Erythroblast (primary cell): ENCODE measurements around the gene PTPN5.

ENCODE experiments used
- DNase-seq, 2 experiments: peaks; one replicate each; lab custom pipeline; 2025; lab: John Stamatoyannopoulos, UW
- GATA1 ChIP-seq: IDR thresholded peaks from 2 replicates; pipeline ENCODE4 v1.6.1; 2011; ENCODE audit warnings: low read depth, mild to moderate bottlenecking, control low read depth, low read length, moderate library complexity
- POLR2A ChIP-seq: IDR thresholded peaks from 2 replicates; pipeline ENCODE4 v1.6.1; 2011; ENCODE audit warnings: mild to moderate bottlenecking, low read length

The PTPN5 gene

DNA sequence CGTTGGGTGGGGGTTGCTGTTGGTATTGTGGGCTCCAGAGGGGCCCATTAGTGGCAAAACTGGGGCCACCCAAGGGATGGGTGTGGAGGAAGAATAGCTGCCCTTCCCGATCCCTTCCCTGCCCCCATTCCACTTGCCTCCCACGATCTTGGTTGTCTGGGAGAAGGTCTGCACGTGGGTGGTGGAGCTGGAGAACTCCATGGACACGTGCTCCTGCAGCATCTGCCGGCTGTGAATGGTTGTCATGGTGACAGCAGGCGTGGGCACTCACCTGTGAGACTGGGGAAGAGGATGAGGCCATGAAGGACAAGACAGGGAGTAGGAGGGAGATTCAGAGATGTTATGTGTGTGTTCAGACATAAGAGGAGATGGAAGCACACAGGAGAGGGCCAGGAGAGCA lies 67.6 kb downstream of the PTPN5 start:
- DNase-seq: no peak
- TF ChIP-seq POLR2A (no peak), GATA1 (no peak)

DNA sequence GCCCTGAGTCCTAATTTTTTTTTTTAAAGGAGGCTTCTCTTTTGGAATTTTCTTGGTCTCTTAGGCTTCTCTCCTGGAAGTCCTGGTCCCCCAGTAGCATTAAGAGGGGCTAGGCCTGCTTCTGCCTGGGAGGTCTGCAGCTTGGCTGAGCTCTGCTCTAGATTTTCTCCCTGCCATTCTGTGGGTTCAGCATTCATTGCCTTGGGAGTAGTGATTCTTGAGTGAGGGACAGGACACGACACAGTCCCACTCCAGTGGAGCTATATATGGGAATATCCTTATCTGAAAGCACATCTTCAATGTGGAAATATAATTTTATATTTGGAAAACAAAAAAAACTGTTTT lies 69.3 kb downstream of the PTPN5 start:
- TF ChIP-seq GATA1 (no peak), POLR2A (no peak)
- DNase-seq: no peak

DNA sequence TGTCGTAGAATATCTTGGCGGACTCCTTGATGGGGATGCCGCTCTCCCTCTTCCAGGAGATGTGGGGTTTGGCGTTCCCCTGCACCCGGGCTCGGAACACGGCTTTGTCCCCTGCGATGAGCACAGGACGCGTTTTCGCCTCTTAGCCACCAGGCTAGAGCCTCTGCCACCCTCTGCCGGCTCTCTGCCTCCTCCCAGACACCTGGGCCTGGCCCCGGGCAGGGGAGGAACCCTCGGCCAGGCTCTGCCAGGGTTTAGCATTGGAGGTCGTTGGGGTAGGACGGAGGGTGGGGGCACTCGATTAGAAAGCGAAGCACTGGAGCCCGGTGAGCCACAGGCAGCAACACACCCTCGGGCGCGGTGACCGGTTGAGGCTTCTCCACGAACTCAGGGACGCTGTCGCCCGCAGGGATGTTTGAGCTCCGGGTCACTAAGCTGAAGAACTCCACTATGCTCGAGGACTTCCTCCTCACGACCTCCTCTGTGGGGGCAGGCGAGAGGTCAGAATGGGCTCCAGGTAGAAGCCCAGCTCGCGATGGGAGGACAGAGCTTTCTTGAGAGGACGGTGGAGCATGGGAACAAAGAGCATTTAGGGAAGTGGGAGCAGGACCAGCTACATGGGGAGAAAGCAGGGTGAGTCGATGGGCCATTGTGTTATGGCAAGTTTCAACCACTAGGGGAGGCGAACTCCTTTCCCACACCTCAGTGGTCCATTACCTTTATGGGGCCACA lies 69.9 kb downstream of the PTPN5 start:
- DNase-seq: peak; percentile 24 to 39
- TF ChIP-seq POLR2A (no peak), GATA1 (no peak)

DNA sequence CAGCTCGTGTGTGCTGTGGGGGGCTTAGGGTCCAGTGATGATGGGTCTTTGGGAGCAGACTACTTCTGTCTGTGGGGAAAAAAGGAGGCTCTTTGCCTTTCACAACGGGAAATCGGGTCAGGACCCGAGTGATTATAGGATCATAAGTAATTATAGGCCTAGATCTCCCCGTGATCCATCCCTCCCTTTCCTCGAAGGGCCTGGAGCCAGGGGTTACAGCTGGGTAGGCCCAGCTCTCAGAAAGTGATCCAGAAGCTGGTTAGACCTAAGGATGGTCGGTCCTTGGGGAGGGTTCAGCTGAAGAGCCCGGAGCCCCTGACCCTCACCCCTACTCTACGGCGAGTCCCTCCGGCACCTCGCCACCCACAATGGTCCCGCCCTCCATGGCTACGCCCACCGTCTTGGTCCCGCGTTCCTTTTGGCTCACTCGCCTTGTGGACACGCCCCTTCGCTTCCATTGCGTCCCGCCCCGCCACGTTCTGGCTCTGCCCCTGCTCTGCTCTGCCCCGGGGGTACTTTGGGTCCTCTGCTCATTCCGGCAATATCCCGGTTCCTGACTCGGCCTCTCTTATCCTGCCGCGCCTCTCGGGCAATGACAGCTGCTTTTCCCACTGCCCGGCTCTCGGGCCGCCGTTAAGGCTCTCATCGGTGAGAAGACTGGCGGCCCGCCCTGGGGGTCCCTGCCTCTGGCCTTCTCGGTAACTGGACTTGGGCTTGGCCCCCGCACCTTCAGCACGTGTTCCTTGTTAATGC lies 70.6 kb downstream of the PTPN5 start:
- DNase-seq: peak; percentile 59 to 65
- TF ChIP-seq GATA1 (no peak), POLR2A (no peak)

DNA sequence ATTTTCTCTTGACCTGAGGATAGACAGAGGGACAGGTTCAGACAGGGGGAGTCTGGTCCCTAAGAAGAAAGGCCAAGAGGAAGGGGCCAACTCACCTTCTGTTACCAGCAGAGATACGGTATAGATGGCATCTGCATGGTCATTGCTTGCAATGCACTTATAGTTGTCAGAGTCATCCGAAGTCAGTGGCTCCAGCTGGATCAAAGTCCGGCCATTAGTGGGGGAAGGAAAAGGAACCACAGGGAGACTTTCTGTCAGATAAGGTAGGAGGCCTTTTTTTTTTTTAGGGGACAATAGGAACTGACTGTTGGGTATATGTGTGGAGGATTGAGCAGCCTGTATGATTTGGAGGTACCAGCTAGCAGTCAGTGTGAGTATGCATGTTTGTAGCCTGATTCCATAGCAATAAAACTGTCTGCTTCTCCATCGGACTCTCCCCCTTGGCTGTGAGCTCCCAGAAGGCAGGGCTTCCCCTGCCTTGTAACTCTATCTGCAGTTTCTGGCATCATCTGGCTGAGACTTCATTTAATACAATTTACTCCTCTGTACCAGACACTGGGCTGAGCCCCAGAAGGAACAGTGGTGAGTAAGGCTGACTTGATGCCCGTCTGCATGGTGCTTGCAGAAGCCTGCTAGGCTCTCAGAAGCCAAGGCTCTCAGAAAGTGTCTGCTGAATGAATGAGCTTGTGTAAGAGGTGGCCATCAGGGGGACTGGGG lies 71.3 kb downstream of the PTPN5 start:
- TF ChIP-seq POLR2A: no peak
- no peak for TF ChIP-seq GATA1
- DNase-seq: no peak

GRCh38 chr11:18715476-18715875 lies 76.1 kb downstream of the PTPN5 start:
- no peak for TF ChIP-seq GATA1
- DNase-seq: no peak

DNA sequence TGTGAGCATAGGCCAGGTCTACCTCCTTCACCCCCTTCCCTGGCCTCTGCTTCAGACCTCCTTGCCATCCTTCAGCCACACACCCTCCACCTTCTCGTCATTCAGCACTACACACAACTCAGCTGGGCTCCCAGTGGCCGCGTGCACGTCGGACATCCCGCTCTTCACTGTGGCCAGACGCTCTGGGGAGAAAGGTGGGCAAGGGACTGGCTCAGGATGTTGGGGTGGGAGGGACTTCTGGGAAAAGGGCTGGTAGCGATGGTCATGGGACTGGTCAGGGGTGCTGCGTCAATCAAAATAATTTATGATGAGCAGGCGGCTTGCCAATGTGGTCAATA lies 77.2 kb downstream of the PTPN5 start:
- DNase-seq: no peak
- TF ChIP-seq POLR2A: no peak
- TF ChIP-seq GATA1: no peak

DNA sequence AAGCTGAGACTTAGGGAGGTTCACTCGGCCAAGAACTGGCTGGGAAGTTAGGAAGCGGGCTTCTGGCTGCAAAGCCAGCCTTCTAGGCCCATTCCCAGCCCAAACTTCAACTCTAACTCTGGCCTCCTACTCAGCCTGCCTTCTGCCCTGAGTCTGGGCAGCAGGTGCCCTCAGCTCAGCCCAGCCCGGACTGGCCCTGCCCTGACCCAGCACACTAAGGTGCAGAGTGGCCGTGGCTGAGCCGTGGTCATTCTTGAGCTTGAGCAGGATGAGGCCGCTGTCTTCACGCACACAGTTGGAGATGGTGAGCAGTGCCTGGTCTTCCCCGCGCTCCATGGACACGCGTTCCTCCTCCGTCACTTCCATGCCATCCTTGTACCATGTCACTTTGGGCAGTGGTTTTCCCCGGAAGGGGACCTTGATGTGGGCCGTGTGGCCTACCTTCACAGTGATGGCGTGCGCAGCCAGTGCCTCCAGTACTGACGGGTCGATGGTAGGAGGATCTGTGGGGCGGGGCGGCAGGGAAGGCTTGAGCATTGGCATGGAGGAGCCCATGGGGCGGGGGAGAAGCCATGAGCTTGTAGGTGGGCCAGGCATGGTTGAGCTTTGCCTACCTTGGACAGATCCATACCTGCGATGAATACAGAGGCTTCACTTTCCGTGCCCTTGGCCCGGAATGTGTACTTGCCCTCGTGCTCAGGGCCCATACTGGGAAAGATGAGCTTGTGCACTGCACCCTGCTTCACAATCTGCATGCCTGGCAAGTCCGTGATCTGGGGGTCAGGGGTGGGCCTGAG lies 77.8 kb downstream of the PTPN5 start:
- no peak for TF ChIP-seq POLR2A
- TF ChIP-seq GATA1: no peak
- no peak for DNase-seq

DNA sequence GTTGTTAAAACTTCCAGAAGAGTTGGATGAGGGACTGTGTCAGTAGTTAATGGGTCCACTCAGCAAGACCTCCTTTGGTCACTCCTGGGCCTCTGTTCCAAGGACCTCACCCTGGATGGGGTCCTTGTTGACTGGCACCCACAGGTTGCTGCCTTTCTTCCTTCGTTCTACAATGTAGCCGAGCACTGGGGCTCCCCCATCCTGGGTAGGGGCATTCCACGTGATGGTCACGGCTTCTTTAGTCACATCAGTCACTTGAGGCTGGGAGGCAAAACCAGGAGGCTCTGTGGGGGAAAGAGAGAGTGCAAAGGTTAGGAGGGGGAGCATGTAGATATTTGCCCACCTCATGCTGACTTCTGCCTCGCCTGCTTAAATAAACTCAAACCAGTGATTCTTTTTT lies 81.1 kb downstream of the PTPN5 start:
- no peak for DNase-seq
- TF ChIP-seq GATA1 (no peak), POLR2A (no peak)

DNA sequence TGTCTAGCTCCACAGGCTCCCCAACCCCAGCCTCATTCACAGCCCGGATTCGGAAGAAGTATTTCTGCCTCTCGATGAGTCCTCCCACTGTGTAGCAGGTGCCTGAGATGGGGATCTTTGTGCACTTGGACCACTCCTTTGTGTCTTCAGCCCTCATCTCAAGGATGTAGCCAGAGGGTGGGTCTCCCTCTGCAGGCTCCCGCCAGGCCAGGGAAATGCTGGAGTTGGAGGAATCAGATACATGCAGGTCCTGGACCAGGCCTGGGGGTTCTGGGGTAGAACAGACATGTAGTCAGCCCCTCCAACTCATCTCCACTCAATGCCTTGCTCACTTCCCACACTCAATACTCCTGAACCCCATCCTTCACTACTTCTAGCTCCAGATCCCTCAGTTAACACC lies 82.2 kb downstream of the PTPN5 start:
- no peak for DNase-seq
- TF ChIP-seq GATA1 (no peak), POLR2A (no peak)

- TF ChIP-seq POLR2A (no peak), GATA1 (no peak)
- no peak for DNase-seq
Observed at GRCh38 chr11:18707811-18708340, 83.7 kb downstream of the PTPN5 start.

GRCh38 chr11:18706330-18707243 lies 85.0 kb downstream of the PTPN5 start:
- no peak for TF ChIP-seq POLR2A
- no peak for TF ChIP-seq GATA1
- DNase-seq: no peak

DNA sequence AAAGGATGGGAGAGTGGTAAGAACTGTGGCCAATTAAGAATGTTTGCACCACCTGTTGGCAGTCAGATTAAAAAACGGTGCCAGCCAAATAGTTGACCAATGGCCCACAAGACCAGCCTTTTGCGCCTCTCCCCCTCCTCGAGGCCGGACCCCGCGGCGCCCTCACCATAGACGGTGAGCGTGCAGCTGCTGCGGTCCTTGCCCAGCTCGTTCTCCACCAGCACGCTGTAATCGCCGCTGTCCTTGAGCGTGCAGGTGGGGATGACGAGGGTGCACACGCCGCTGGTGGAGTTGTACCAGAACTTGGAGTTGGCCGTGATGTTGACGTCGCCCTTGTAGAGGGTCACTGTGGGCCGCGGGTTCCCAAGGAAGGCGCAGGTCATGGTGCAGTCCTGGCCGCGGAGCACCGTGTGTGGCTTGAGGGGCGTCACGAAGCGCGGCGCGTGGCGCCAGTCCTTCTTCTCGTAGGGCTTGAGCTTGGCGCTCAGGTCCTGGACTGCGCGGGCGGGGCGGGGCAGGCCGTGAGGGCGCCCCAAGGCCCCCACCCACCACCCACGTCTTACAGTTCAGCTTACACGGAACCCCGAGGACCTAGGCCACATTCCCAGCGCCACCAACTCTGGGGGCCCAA lies 85.8 kb downstream of the PTPN5 start:
- no peak for DNase-seq
- TF ChIP-seq GATA1 (no peak), POLR2A (no peak)
